A673 (cell line): ENCODE measurements around the gene KRTAP3-2.

Experiments used
- CTCF ChIP-seq: fragments of 300-800, 200-600 bp; sonication (generic); conservative IDR thresholded peaks from 2 replicates; pipeline ENCODE4 v1.5.1; 2017; ENCODE audit warnings: low read depth, mild to moderate bottlenecking, antibody characterized with exemption, low read length, moderate library complexity, mixed read lengths
- EZH2 ChIP-seq: fragments of 200-600 bp; sonication (generic); IDR thresholded peaks from 2 replicates; pipeline ENCODE4 v1.6.1; 2017; ENCODE audit warnings: borderline replicate concordance, low read depth, mild to moderate bottlenecking, mixed read lengths, antibody characterized with exemption, low read length; ENCODE audit not compliant: poor library complexity, severe bottlenecking

- TF ChIP-seq CTCF (no peak), EZH2 (no peak)
Measured at GRCh38 chr17:41019415-41019814, 19.7 kb upstream of the KRTAP3-2 start.
